HG03108 (cell line): ENCODE data around the gene XIRP2.
"Not testable (repeated sequence)": the region's sequence is repeated elsewhere in the genome, so short reads cannot be mapped to it uniquely, and the experiment has no call there.

Experiments used
- ATAC-seq: cut with Tn5 transposase; IDR thresholded peaks from one replicate; pipeline ENCODE4 v1.9.1; 2021; ENCODE audit warnings: moderate library complexity; ENCODE audit not compliant: unreplicated experiment

The XIRP2 gene

GRCh38 chr2:166934817-166935216 is 46.5 kb downstream of the XIRP2 start:
- ATAC-seq: no peak

- no peak for ATAC-seq
Measured at GRCh38 chr2:166942377-166942776, 54.1 kb downstream of the XIRP2 start.

GRCh38 chr2:166944909-166945308 is 56.6 kb downstream of the XIRP2 start:
- ATAC-seq: no peak

GRCh38 chr2:166957686-166958085 is 69.4 kb downstream of the XIRP2 start:
- no peak for ATAC-seq

GRCh38 chr2:166958986-166959481 is 70.8 kb downstream of the XIRP2 start:
- ATAC-seq: no peak

GRCh38 chr2:166959556-166959955 is 71.3 kb downstream of the XIRP2 start:
- ATAC-seq: no peak

- ATAC-seq: no peak
Measured at GRCh38 chr2:166960702-166961270, 72.5 kb downstream of the XIRP2 start.

- ATAC-seq: no peak
Measured at GRCh38 chr2:166961933-166962332, 73.7 kb downstream of the XIRP2 start.

- no peak for ATAC-seq
Measured at GRCh38 chr2:166969486-166969885, 81.2 kb downstream of the XIRP2 start.

- ATAC-seq: no peak
Measured at GRCh38 chr2:166972002-166972401, 83.7 kb downstream of the XIRP2 start.

- no peak for ATAC-seq
Measured at GRCh38 chr2:166972418-166972817, 84.1 kb downstream of the XIRP2 start.

GRCh38 chr2:166984188-166984587 is 95.9 kb downstream of the XIRP2 start:
- ATAC-seq: no peak

- ATAC-seq: no peak
Measured at GRCh38 chr2:166984797-166985196, 96.5 kb downstream of the XIRP2 start.

- no peak for ATAC-seq
Measured at GRCh38 chr2:166994588-166995336, 106.5 kb downstream of the XIRP2 start.

GRCh38 chr2:166996465-166996864 is 108.2 kb downstream of the XIRP2 start:
- no peak for ATAC-seq

- ATAC-seq: no peak
Measured at GRCh38 chr2:167001165-167001564, 112.9 kb downstream of the XIRP2 start.

GRCh38 chr2:167005096-167005495 is 116.8 kb downstream of the XIRP2 start:
- ATAC-seq: no peak

- ATAC-seq: no peak
Measured at GRCh38 chr2:167013227-167013626, 124.9 kb downstream of the XIRP2 start.

GRCh38 chr2:167015806-167016205 is 127.5 kb downstream of the XIRP2 start:
- ATAC-seq: no peak

- ATAC-seq: no peak
Measured at GRCh38 chr2:167017021-167017420, 128.7 kb downstream of the XIRP2 start.

GRCh38 chr2:167018590-167018989 is 130.3 kb downstream of the XIRP2 start:
- no peak for ATAC-seq

GRCh38 chr2:167028503-167028902 is 140.2 kb downstream of the XIRP2 start:
- no peak for ATAC-seq

- ATAC-seq: not testable (repeated sequence)
Measured at GRCh38 chr2:167034976-167035375, 146.7 kb downstream of the XIRP2 start.
